ENCODE data around the gene SPEG. TPM values are rescaled to one million over a fixed set of nuclear protein-coding genes. Genes with fewer than 3 reads are reported as not detected.

Gene SPEG
- total and polyA plus RNA-seq, 2 donors (not counting 3 experiments of a cell fraction or from before 2014, with no cell fraction given) = 0.84 to 3.5 TPM

DNA sequence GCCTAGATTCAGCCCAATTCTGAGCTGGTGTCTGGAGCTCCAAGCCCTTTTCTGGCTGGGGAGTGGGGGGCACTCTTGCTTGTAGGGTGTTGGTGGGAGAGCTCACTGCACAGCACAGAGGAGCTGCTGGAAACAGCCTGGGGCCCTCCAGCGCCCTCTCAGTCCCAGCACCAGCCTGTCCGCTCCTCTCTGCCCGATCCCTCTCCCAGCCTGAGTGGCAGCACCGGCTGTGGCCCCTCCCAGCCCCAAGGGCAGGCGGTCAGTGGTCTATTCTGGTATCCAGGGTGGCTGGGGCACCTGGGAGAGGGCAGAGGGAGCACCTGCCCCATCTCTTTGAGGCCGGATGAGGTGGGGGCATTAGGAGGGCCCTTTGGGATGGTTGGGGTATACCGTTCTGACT, 29.7 kb upstream of the SPEG start:
- Histone ChIP-seq H3K4me1 (ENCODE audit: control insufficient read depth, extremely low read depth, insufficient read depth, low read length) (peaks cover 2% of the 10 kb centered on the region), H3K36me3 (ENCODE audit: control insufficient read depth in 2 of 2, extremely low read depth in 1 of 2, insufficient read depth in 2 of 2, low read length in 2 of 2) (no peaks in the 10 kb centered on the region), H3K9me3 (replicated peaks; ENCODE audit: control insufficient read depth, insufficient read depth, low read length) (no peaks in the 10 kb centered on the region), H3K27me3 (ENCODE audit: control insufficient read depth in 2 of 2, insufficient read depth in 2 of 2, low read length in 2 of 2) (peaks cover 0 to 1% of the 10 kb centered on the region in 2 experiments), H3K4me2 (ENCODE audit: insufficient read depth, low read length) (no peak overlapping the region), H3K9me1 (replicated peaks; ENCODE audit: control insufficient read depth, extremely low read depth, insufficient read depth, low read length) (no peaks in the 10 kb centered on the region), H3K27ac (ENCODE audit: insufficient read depth, low read depth, low read length) (no peak overlapping the region), H4K20me1 (replicated peaks; ENCODE audit: control insufficient read depth, extremely low read depth, insufficient read depth, low read length) (no peaks in the 10 kb centered on the region), H3K4me3 (replicated peaks in 1 of 3; ENCODE audit: insufficient read depth in 1 of 3, low read depth in 1 of 3, low read length in 3 of 3) (no peak overlapping the region), H2AFZ (ENCODE audit: low read depth, low read length) (no peak overlapping the region), H3K9ac (replicated peaks; ENCODE audit: extremely low read depth, insufficient read depth, low read length) (no peak overlapping the region), H3K79me2 (ENCODE audit: control insufficient read depth, insufficient read depth, low read length) (no peaks in the 10 kb centered on the region)
- TF ChIP-seq JUN (IDR thresholded peaks at IDR 0.05; ENCODE audit: borderline replicate concordance, insufficient read depth, insufficient read length, low read depth) = no peak
- TF ChIP-seq POLR2AphosphoS5 (IDR thresholded peaks at IDR 0.05; ENCODE audit: insufficient read depth, low read depth, low read length) = no peak
- TF ChIP-seq MAX (IDR thresholded peaks at IDR 0.05; ENCODE audit: insufficient read depth, insufficient read length) = no peak
- TF ChIP-seq POLR2A (IDR thresholded peaks at IDR 0.05; ENCODE audit: low read depth, low read length) = no peak
- no peak for TF ChIP-seq CTCF (IDR thresholded peaks at IDR 0.05; ENCODE audit: extremely low read depth in 1 of 2, insufficient read depth in 1 of 2, low read depth in 1 of 2, low read length in 2 of 2)
- TF ChIP-seq FOS (IDR thresholded peaks at IDR 0.05; ENCODE audit: borderline replicate concordance, insufficient read depth, low read length) = no peak
- TF ChIP-seq GATA2 (IDR thresholded peaks at IDR 0.05; ENCODE audit: insufficient read depth, insufficient read length, low read depth, low read length) = no peak
- no peak for TF ChIP-seq MYC (IDR thresholded peaks at IDR 0.05; ENCODE audit: low read depth, low read length)
- no peak for TF ChIP-seq EZH2 (IDR thresholded peaks at IDR 0.05; ENCODE audit: borderline replicate concordance, low read depth, low read length, severe bottlenecking)
- no TSS peak for BruUV-seq (replicated peaks)
- intact Hi-C loops (cut with micrococcal nuclease) = no loop called here
- FAIRE-seq = no peak
- ChIA-PET CTCF (interaction anchor here (0.7 to 5.7 kb wide), 7 partner anchors 15 to 123 kb away, joined by 3 to 329 read pairs (median 4); partner anchors contain the start of gene DNPEP), POLR2A (interaction anchor here (0.9 kb wide), 1 partner anchor 94 kb away, joined by 3 read pairs; the partner anchor contains the start of gene GMPPA)
- dilution Hi-C loops (cut with MboI; ENCODE audit: extremely low pct_ligation_motif_present, low sequenced_read_pairs) = no loop called here
- no peak for DNase-seq (ENCODE audit: low read depth, low spot score)
